Measurements from ENCODE around the gene JAKMIP1. TPM values are rescaled to one million over a fixed set of nuclear protein-coding genes. Genes with fewer than 3 reads are reported as not detected.

The JAKMIP1 gene
- total RNA-seq, 1 experiment from 2014 or later, result not detected

GRCh38 chr4:6126971-6127745 lies 73.2 kb downstream of the JAKMIP1 start:
- CTCF ChIA-PET, result no interaction called here
- BruUV-seq (replicated peaks), result no TSS peak
- H3K36me3 Mint-ChIP-seq (ENCODE audit: insufficient read depth, unreplicated experiment), result no peaks in the 10 kb centered on the region

GRCh38 chr4:6125103-6125651 lies 75.2 kb downstream of the JAKMIP1 start:
- H3K4me3 Mint-ChIP-seq (ENCODE audit: low read depth, unreplicated experiment), result no peak overlapping the region
- no peak overlapping the region for H3K27ac Mint-ChIP-seq (ENCODE audit: unreplicated experiment)
- peaks cover 9% of the 10 kb centered on the region for H3K27me3 Mint-ChIP-seq (ENCODE audit: unreplicated experiment)
- CTCF ChIA-PET, result no interaction called here
- no peak for DNase-seq
- no peaks in the 10 kb centered on the region for H3K9me3 Mint-ChIP-seq (ENCODE audit: low read depth, unreplicated experiment)
- H3K36me3 Mint-ChIP-seq (ENCODE audit: insufficient read depth, unreplicated experiment), result no peaks in the 10 kb centered on the region
- intact Hi-C loops (cut with micrococcal nuclease; ENCODE audit: unreplicated experiment), result no loop called here
- TF ChIP-seq CTCF (IDR thresholded peaks at IDR 0.05; ENCODE audit: unreplicated experiment), result no peak
- no TSS peak for BruUV-seq (replicated peaks)
- H3K4me1 Mint-ChIP-seq (ENCODE audit: low read depth, unreplicated experiment), result no peaks in the 10 kb centered on the region

More at GRCh38 chr4:6126971-6127745, 73.2 kb downstream of the JAKMIP1 start:
- no peaks in the 10 kb centered on the region for H3K9me3 Mint-ChIP-seq (ENCODE audit: low read depth, unreplicated experiment)
- H3K27ac Mint-ChIP-seq (ENCODE audit: unreplicated experiment), result no peak overlapping the region
- H3K27me3 Mint-ChIP-seq (ENCODE audit: unreplicated experiment), result peaks cover 23% of the 10 kb centered on the region
- no peak for DNase-seq
- intact Hi-C loops (cut with micrococcal nuclease; ENCODE audit: unreplicated experiment), result no loop called here
- H3K4me1 Mint-ChIP-seq (ENCODE audit: low read depth, unreplicated experiment), result no peaks in the 10 kb centered on the region
- no peak overlapping the region for H3K4me3 Mint-ChIP-seq (ENCODE audit: low read depth, unreplicated experiment)
- no peak for TF ChIP-seq CTCF (IDR thresholded peaks at IDR 0.05; ENCODE audit: unreplicated experiment)

- no peaks in the 10 kb centered on the region for H3K36me3 Mint-ChIP-seq (ENCODE audit: insufficient read depth, unreplicated experiment)
- no peaks in the 10 kb centered on the region for H3K9me3 Mint-ChIP-seq (ENCODE audit: low read depth, unreplicated experiment)
- intact Hi-C loops (cut with micrococcal nuclease; ENCODE audit: unreplicated experiment), result no loop called here
- no peak overlapping the region for H3K4me3 Mint-ChIP-seq (ENCODE audit: low read depth, unreplicated experiment)
- H3K27ac Mint-ChIP-seq (ENCODE audit: unreplicated experiment), result no peak overlapping the region
- CTCF ChIA-PET, result no interaction called here
- DNase-seq, result no peak
- TF ChIP-seq CTCF (IDR thresholded peaks at IDR 0.05; ENCODE audit: unreplicated experiment), result no peak
- H3K27me3 Mint-ChIP-seq (ENCODE audit: unreplicated experiment), result peaks cover 3% of the 10 kb centered on the region
- BruUV-seq (replicated peaks), result no TSS peak
- no peaks in the 10 kb centered on the region for H3K4me1 Mint-ChIP-seq (ENCODE audit: low read depth, unreplicated experiment)
Measured at GRCh38 chr4:6124386-6125102, 75.8 kb downstream of the JAKMIP1 start.

GRCh38 chr4:6123976-6124375 lies 76.4 kb downstream of the JAKMIP1 start:
- H3K9me3 Mint-ChIP-seq (ENCODE audit: low read depth, unreplicated experiment), result no peaks in the 10 kb centered on the region
- intact Hi-C loops (cut with micrococcal nuclease; ENCODE audit: unreplicated experiment), result no loop called here
- no peak for DNase-seq
- no TSS peak for BruUV-seq (replicated peaks)
- no peaks in the 10 kb centered on the region for H3K4me1 Mint-ChIP-seq (ENCODE audit: low read depth, unreplicated experiment)
- no peaks in the 10 kb centered on the region for H3K36me3 Mint-ChIP-seq (ENCODE audit: insufficient read depth, unreplicated experiment)
- no peaks in the 10 kb centered on the region for H3K27me3 Mint-ChIP-seq (ENCODE audit: unreplicated experiment)
- no peak overlapping the region for H3K4me3 Mint-ChIP-seq (ENCODE audit: low read depth, unreplicated experiment)
- CTCF ChIA-PET, result no interaction called here
- no peak overlapping the region for H3K27ac Mint-ChIP-seq (ENCODE audit: unreplicated experiment)
- TF ChIP-seq CTCF (IDR thresholded peaks at IDR 0.05; ENCODE audit: unreplicated experiment), result no peak

All from Calu3 (cell line).